Liver (tissue), 9 donors: ENCODE measurements around the gene PARVB. TPM values are rescaled to one million over a fixed set of nuclear protein-coding genes. Genes with fewer than 3 reads are reported as not detected.

ENCODE experiments used
- DNase-seq: peaks from one replicate; pipeline ENCODE4 v3.0.0-alpha.2; 2017; ENCODE audit warnings: low spot score
- H3K27ac ChIP-seq, 2 donors: one replicate each; pipeline ENCODE4 v1.7.0; 2013; ENCODE audit warnings: inconsistent platforms in 2 of 2, low read length in 2 of 2, control low read depth in 1 of 2, low read depth in 1 of 2, mild to moderate bottlenecking in 1 of 2
- H3K27me3 ChIP-seq, 4 donors: one replicate each; pipeline versions ENCODE4 v1.6.1 to v1.7.0; 2013; ENCODE audit warnings: low read length in 3 of 4, inconsistent platforms in 1 of 4, mild to moderate bottlenecking in 1 of 4, moderate library complexity in 1 of 4; ENCODE audit not compliant: control insufficient read depth in 4 of 4, insufficient read depth in 4 of 4
- H3K36me3 ChIP-seq, 4 donors: one replicate each; pipeline versions ENCODE4 v1.6.1 to v1.7.0; 2013; ENCODE audit warnings: low read length in 3 of 4, mild to moderate bottlenecking in 3 of 4, low read depth in 1 of 4, moderate library complexity in 1 of 4; ENCODE audit not compliant: control insufficient read depth in 4 of 4, insufficient read depth in 3 of 4
- H3K4me1 ChIP-seq, 4 donors: one replicate each; pipeline versions ENCODE4 v1.6.1 to v1.7.0; 2013; ENCODE audit warnings: low read length in 3 of 4, mild to moderate bottlenecking in 3 of 4, moderate library complexity in 1 of 4; ENCODE audit not compliant: control insufficient read depth in 4 of 4, insufficient read depth in 4 of 4
- H3K4me3 ChIP-seq, 3 donors: one replicate each; pipeline versions ENCODE4 v1.6.1 to v1.7.0; 2013; ENCODE audit warnings: low read length in 3 of 3, control low read depth in 1 of 3, low read depth in 1 of 3, mild to moderate bottlenecking in 1 of 3
- H3K9ac ChIP-seq, 2 donors: one replicate each; pipeline ENCODE4 v1.7.0; 2013; ENCODE audit warnings: low read length in 2 of 2, mild to moderate bottlenecking in 2 of 2, moderate library complexity in 2 of 2, control low read depth in 1 of 2, low read depth in 1 of 2
- H3K9me3 ChIP-seq, 4 donors: one replicate each; pipeline versions ENCODE4 v1.6.1 to v1.7.0; 2013; ENCODE audit warnings: low read length in 3 of 4; ENCODE audit not compliant: control insufficient read depth in 4 of 4
- EGR1 ChIP-seq, 2 donors: IDR thresholded peaks; 2 replicates each; pipeline ENCODE4 v1.6.1; 2016 to 2018; ENCODE audit warnings: antibody characterized with exemption in 2 of 2, low read depth in 2 of 2
- FOXA2 ChIP-seq: IDR thresholded peaks from 2 replicates; pipeline ENCODE4 v1.6.1; 2016; ENCODE audit warnings: antibody characterized with exemption
- GABPA ChIP-seq, 2 donors: IDR thresholded peaks in 1 of 2; conservative IDR thresholded peaks in 1 of 2; 2 replicates each; pipeline ENCODE4 v1.6.1; 2016; ENCODE audit warnings: antibody characterized with exemption in 2 of 2, mild to moderate bottlenecking in 1 of 2, moderate library complexity in 1 of 2
- HNF4A ChIP-seq, 2 donors: conservative IDR thresholded peaks; 2 replicates each; pipeline ENCODE4 v1.6.1; 2016; ENCODE audit warnings: antibody characterized with exemption in 2 of 2, mild to moderate bottlenecking in 2 of 2
- NR2F2 ChIP-seq: IDR thresholded peaks from 2 replicates; pipeline ENCODE4 v1.6.1; 2016; ENCODE audit warnings: antibody characterized with exemption
- RAD21 ChIP-seq, 2 donors: IDR thresholded peaks; 2 replicates each; pipeline ENCODE4 v1.6.1; 2016; ENCODE audit warnings: antibody characterized with exemption in 2 of 2, mild to moderate bottlenecking in 2 of 2
- RXRA ChIP-seq, 2 donors: IDR thresholded peaks; 2 replicates each; pipeline ENCODE4 v1.6.1; 2017 to 2018; ENCODE audit warnings: antibody characterized with exemption in 2 of 2, mild to moderate bottlenecking in 1 of 2
- SP1 ChIP-seq: IDR thresholded peaks from 2 replicates; pipeline ENCODE4 v1.6.1; 2018; ENCODE audit warnings: antibody characterized with exemption, mild to moderate bottlenecking
- TAF1 ChIP-seq: conservative IDR thresholded peaks from 2 replicates; pipeline ENCODE4 v1.6.1; 2016; ENCODE audit warnings: antibody characterized with exemption, mild to moderate bottlenecking
- YY1 ChIP-seq: IDR thresholded peaks from 2 replicates; pipeline ENCODE4 v1.6.1; 2016; ENCODE audit warnings: antibody characterized with exemption, mild to moderate bottlenecking
- WGBS: extraction: QIAGEN DNeasy Blood & Tissue Kit; methylation state at CpG from one replicate; pipeline ENCODE4 v1.1.7; 2013; 5-methylcytosine and 5-hydroxymethylcytosine counted together
- polyA plus RNA-seq, 2 donors: library from polyadenylated mRNA; stranded (reverse) in 1 of 2; unstranded in 1 of 2; fragments of 200-250 nt in 1 of 2; fragments of >200 nt in 1 of 2; fragmentation: Nextera tagmentation in 1 of 2; extraction: Ambion mirVana in 1 of 2; gene quantifications; one replicate each; pipeline versions ENCODE4 v1.2.1 to v1.2.3, GENCODE V29; 2013 to 2015
- total RNA-seq, 2 donors: library from RNA; depleted of rRNA; stranded (reverse); fragments of >200 nt; gene quantifications; one replicate each; pipeline ENCODE4 v1.2.3, GENCODE V29; 2014
- TF ChIP-seq, protein P1 (sequence below): IDR thresholded peaks from 2 replicates; pipeline ENCODE4 v1.6.1; 2016; ENCODE audit warnings: antibody characterized with exemption
- TF ChIP-seq, protein P2 (sequence below): IDR thresholded peaks from 2 replicates; pipeline ENCODE4 v1.6.1; 2016; ENCODE audit warnings: antibody characterized with exemption
- TF ChIP-seq, protein P3 (sequence below): fragments of 150-350 bp; IDR thresholded peaks from 2 replicates; pipeline ENCODE4 v1.5.1; 2017; ENCODE audit warnings: improper control_type of control experiment, low read depth, low read length; ENCODE audit not compliant: missing input control
- donor health status: healthy.
- donor health status: healthy.
- donor health status: healthy.
- donor health status: healthy.
- donor health status: healthy.

Gene PARVB
- total and polyA plus RNA-seq, 4 donors = 3.2 to 55.5 (median 17.7) TPM

DNA sequence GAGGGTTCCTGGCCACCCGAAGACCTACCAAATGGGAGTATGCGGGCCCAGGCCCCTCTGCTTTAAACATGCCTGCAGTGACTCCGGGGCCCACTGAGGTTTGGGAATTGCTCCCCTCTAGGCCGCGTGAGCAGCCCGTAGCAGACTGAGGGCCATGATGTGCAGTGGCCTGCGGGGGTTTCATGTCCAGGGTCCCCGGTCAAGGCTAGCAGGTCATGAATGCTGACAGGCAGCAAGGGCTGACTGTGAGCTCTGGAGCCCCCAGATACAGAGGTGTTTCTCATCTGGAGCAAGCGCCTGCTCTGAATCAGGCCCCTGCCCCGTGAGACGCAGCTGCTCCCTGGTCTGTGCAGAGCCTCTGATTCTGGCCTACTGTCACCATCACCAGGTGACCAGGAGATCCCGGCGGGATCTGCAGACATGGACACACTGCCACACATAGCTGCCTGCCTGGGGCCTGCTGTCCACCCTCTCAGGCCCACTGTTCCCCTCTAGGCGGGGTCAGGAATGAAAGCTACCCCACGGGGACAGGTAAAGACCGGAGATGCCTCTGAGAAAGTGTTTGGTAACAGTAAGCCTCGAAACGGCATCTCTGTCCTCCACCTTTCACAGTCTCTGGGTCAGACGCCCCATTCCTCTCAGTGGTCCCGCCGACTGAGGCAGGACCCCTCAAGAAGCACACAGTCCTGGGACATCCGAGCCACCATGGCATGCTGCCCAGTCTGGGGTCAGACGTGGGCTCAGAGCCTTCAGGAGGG, 73.3 kb downstream of the PARVB start:
- Histone ChIP-seq H3K27me3 (no peaks in the 10 kb centered on the region), H3K27ac (no peak overlapping the region), H3K36me3 (peaks cover 0 to 2% (median 0%) of the 10 kb centered on the region in 4 donors), H3K4me3 (no peak overlapping the region), H3K4me1 (no peaks in the 10 kb centered on the region), H3K9ac (no peak overlapping the region), H3K9me3 (no peaks in the 10 kb centered on the region)
- DNase-seq = no peak
- TF ChIP-seq NR2F2 = no peak
- TF ChIP-seq SP1 = no peak
- TF ChIP-seq, protein P1, sequence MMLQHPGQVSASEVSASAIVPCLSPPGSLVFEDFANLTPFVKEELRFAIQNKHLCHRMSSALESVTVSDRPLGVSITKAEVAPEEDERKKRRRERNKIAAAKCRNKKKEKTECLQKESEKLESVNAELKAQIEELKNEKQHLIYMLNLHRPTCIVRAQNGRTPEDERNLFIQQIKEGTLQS = no peak
- TF ChIP-seq, protein P2, sequence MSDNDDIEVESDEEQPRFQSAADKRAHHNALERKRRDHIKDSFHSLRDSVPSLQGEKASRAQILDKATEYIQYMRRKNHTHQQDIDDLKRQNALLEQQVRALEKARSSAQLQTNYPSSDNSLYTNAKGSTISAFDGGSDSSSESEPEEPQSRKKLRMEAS = no peak
- TF ChIP-seq FOXA2 = no peak
- no peak for TF ChIP-seq EGR1 (IDR thresholded peaks at IDR 0.05; ENCODE audit: low read depth in 2 of 2)
- 94% methylated on average over 23 of the region's 23 CpGs for WGBS

DNA sequence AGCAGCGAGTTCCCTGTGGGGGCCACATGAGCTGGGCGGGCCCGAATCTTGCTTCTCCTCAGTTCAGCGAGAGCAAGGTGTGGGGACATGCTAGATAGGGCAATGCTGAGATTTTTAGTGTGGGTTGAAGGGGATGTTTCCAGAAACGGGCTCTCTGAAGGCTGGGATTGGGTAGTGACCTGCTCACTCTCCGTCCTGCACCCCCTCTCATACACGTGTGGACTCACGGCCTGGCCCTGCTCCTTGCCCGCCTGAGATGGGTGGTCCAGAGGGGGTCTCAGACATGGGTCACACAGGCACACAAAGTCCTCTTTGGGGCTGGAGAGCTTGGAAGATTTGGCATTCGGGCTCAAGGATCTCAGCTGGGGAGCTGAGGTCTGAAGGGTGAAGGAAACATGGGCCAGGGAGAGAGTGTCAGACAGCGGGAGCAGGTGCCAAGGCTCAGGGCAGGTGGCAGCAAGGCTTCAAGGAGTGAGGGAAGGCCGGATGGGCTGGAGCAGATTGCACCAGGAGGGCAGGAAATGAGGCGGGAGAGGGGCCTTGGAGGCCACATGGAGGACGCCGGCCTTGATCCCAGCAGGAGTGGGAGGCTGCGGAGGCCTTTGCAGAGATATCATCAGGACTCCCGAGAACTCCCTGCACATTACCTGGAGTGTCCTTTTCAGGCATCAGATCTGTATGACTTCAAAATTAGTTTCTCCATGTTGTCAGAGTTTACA, 74.1 kb downstream of the PARVB start:
- Histone ChIP-seq H3K4me1 (no peaks in the 10 kb centered on the region), H3K36me3 (peaks cover 0 to 2% (median 0%) of the 10 kb centered on the region in 4 donors), H3K4me3 (no peak overlapping the region), H3K9ac (no peak overlapping the region), H3K27ac (no peak overlapping the region), H3K9me3 (no peaks in the 10 kb centered on the region), H3K27me3 (no peaks in the 10 kb centered on the region)
- WGBS = 85% methylated on average over 17 of the region's 17 CpGs
- DNase-seq = no peak
- TF ChIP-seq GABPA (IDR thresholded peaks at IDR 0.05 in 1 of 2, conservative IDR thresholded peaks at IDR 0.05 in 1 of 2) = no peak
- no peak for TF ChIP-seq YY1
- TF ChIP-seq, protein P2 = no peak
- no peak for TF ChIP-seq RXRA (IDR thresholded peaks at IDR 0.05)

DNA sequence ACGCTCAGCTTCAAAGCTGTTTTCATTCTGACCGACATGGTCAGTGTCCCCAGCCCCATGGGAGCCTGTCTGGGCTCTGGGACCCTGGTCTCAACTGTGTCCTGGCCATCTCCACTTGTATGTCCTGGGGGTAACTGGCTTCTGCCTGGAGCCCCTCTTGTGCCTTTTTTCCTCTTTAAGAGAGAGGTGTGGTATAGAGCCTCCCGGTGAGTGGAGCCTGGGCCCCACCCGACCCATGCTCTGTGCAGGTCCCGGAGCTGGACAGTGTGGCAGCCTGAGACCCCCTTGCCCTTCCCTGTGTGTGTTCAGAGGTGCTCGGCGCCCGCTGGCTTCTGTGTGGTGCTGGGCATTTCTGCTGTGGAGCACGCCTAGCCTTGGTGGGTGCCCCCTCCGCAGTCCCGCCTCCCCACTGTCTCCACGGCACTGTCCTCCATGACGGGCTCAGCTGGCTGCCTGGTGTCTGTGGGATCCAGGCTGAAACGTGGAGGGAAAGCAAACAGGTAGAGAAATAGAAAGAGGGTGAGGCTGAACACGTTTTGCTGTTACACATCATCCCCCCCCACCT, 74.9 kb downstream of the PARVB start:
- no peaks in the 10 kb centered on the region for H3K27me3 ChIP-seq
- no peak for DNase-seq
- no peaks in the 10 kb centered on the region for H3K4me1 ChIP-seq
- WGBS = 91% methylated on average over 15 of the region's 15 CpGs
- H3K9me3 ChIP-seq = no peaks in the 10 kb centered on the region
- H3K36me3 ChIP-seq = peaks cover 0 to 2% (median 0%) of the 10 kb centered on the region in 4 donors
- TF ChIP-seq NR2F2 (no peak), SP1 (no peak), TAF1 (no peak), HNF4A (conservative IDR thresholded peaks at IDR 0.05) (no peak), GABPA (IDR thresholded peaks at IDR 0.05 in 1 of 2, conservative IDR thresholded peaks at IDR 0.05 in 1 of 2) (no peak), RAD21 (IDR thresholded peaks at IDR 0.05) (no peak), EGR1 (IDR thresholded peaks at IDR 0.05; ENCODE audit: low read depth in 2 of 2) (no peak)
- TF ChIP-seq, protein P1 = no peak
- TF ChIP-seq, protein P3, sequence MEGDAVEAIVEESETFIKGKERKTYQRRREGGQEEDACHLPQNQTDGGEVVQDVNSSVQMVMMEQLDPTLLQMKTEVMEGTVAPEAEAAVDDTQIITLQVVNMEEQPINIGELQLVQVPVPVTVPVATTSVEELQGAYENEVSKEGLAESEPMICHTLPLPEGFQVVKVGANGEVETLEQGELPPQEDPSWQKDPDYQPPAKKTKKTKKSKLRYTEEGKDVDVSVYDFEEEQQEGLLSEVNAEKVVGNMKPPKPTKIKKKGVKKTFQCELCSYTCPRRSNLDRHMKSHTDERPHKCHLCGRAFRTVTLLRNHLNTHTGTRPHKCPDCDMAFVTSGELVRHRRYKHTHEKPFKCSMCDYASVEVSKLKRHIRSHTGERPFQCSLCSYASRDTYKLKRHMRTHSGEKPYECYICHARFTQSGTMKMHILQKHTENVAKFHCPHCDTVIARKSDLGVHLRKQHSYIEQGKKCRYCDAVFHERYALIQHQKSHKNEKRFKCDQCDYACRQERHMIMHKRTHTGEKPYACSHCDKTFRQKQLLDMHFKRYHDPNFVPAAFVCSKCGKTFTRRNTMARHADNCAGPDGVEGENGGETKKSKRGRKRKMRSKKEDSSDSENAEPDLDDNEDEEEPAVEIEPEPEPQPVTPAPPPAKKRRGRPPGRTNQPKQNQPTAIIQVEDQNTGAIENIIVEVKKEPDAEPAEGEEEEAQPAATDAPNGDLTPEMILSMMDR = no peak
- H3K27ac ChIP-seq = no peak overlapping the region
- no peak overlapping the region for H3K9ac ChIP-seq
- no peak overlapping the region for H3K4me3 ChIP-seq
